ENCODE results near the gene FOXP4.
A peak's percentile ranks its signal among the peaks of the same experiment; 100 is the strongest.

Gene FOXP4

DNA sequence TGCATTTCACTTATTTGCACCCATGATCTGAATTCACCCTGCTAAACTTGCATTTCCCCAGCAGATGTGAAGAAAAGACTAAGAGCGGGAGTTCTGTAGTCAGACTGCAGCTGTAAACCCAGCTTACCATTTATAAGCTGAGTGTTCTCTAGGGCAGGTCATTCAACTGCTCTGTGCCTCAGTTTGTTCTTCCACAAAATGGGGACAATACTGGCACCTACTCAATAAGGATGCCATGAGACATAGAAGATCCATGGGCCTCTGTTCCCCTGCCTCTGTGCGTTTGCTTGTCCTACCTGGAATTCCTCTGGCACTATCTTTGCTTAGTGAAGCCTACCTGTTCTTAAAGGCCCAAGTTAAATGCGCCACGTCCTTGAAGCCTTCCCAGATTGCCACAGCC lies 79.8 kb downstream of the FOXP4 start:
- H3K27me3 ChIP-seq (replicated peaks; ENCODE audit: control insufficient read depth, insufficient read depth, low read length) = peaks cover 37% of the 10 kb centered on the region
- H3K9ac ChIP-seq (ENCODE audit: low read length) = no peak overlapping the region
- no peak for DNase-seq (ENCODE audit: low read depth)
- H3K36me3 ChIP-seq (ENCODE audit: control insufficient read depth, insufficient read depth, low read length, severe bottlenecking) = no peaks in the 10 kb centered on the region
- no peaks in the 10 kb centered on the region for H3K4me1 ChIP-seq (ENCODE audit: control insufficient read depth, insufficient read depth, low read length)
- no peak overlapping the region for H3K4me3 ChIP-seq (ENCODE audit: low read length)
- peaks cover 18% of the 10 kb centered on the region for H3K9me3 ChIP-seq (ENCODE audit: control insufficient read depth, low read length)

DNA sequence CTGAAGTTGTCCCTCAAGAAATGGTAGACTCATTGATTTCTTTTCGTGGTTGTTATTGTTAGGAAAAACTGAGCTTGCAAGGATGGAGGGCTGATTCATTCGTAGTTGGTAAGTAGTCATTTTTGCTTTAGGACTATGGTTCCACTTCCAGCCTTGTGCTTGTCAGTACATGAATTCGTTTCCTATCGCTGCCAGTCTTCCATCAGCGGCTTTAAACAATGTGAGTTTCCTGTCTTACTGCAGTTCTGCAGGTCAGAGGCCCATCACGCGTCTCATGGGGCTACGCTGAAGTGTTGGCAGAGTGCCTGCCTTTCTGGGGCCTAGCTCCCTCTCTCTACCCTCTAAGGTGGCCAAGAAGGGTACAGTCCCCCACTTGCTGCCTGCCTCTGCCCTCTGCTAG lies 80.7 kb downstream of the FOXP4 start:
- Histone ChIP-seq H3K4me3 (ENCODE audit: low read length) (no peak overlapping the region), H3K9me3 (ENCODE audit: control insufficient read depth, low read length) (peaks cover 9% of the 10 kb centered on the region), H3K9ac (ENCODE audit: low read length) (no peak overlapping the region), H3K4me1 (ENCODE audit: control insufficient read depth, insufficient read depth, low read length) (no peaks in the 10 kb centered on the region), H3K27me3 (replicated peaks; ENCODE audit: control insufficient read depth, insufficient read depth, low read length) (peaks cover 38% of the 10 kb centered on the region), H3K36me3 (ENCODE audit: control insufficient read depth, insufficient read depth, low read length, severe bottlenecking) (no peaks in the 10 kb centered on the region)
- DNase-seq (ENCODE audit: low read depth) = no peak

DNA sequence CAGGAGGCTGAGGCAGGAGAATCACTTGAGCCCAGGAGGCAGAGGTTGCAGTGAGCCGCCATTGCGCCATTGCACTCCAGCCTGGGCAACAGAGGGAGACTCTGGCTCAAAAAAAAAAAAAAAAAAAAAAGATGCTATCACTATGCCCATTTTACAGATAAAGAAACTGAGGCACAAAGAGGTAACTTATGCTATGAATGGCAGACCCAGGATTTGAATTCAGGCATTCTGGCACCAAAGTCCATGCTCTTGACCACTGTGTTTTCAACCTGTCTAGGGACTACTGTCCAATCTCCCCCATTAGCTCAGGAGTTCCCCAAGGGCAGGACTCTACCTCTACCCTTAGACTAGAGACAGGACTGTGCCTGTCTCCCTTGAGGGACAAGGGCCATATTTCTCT lies 82.9 kb downstream of the FOXP4 start:
- Histone ChIP-seq H3K4me3 (ENCODE audit: low read length) (no peak overlapping the region), H3K9ac (ENCODE audit: low read length) (no peak overlapping the region), H3K4me1 (ENCODE audit: control insufficient read depth, insufficient read depth, low read length) (no peaks in the 10 kb centered on the region), H3K9me3 (ENCODE audit: control insufficient read depth, low read length) (no peaks in the 10 kb centered on the region), H3K27me3 (replicated peaks; ENCODE audit: control insufficient read depth, insufficient read depth, low read length) (peaks cover 49% of the 10 kb centered on the region), H3K36me3 (ENCODE audit: control insufficient read depth, insufficient read depth, low read length, severe bottlenecking) (no peaks in the 10 kb centered on the region)
- DNase-seq (ENCODE audit: low read depth) = no peak

DNA sequence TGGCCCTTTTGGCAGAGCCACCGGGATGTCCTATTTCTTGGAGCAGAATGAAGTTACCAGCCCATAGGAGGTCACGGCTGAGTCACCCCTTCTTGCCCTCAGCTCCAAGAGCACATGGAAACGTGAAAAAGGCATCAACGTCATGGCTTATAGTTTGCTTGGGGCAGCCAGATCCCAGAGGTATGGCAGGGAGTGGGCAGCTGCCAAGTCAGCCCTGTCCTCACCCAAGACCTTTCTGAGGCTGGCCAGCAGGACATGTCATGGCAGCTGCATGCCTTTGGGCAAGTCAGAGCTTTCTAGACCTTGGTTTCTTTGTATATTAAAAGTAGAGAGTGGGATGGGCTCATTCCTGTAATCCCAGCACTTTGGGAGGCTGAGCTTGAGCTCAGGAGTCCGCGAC lies 83.9 kb downstream of the FOXP4 start:
- Histone ChIP-seq H3K9ac (ENCODE audit: low read length) (no peak overlapping the region), H3K36me3 (ENCODE audit: control insufficient read depth, insufficient read depth, low read length, severe bottlenecking) (no peaks in the 10 kb centered on the region), H3K9me3 (ENCODE audit: control insufficient read depth, low read length) (no peaks in the 10 kb centered on the region), H3K4me3 (ENCODE audit: low read length) (no peak overlapping the region), H3K4me1 (ENCODE audit: control insufficient read depth, insufficient read depth, low read length) (peaks cover 3% of the 10 kb centered on the region), H3K27me3 (replicated peaks; ENCODE audit: control insufficient read depth, insufficient read depth, low read length) (peaks cover 55% of the 10 kb centered on the region)
- DNase-seq (ENCODE audit: low read depth) = no peak

DNA sequence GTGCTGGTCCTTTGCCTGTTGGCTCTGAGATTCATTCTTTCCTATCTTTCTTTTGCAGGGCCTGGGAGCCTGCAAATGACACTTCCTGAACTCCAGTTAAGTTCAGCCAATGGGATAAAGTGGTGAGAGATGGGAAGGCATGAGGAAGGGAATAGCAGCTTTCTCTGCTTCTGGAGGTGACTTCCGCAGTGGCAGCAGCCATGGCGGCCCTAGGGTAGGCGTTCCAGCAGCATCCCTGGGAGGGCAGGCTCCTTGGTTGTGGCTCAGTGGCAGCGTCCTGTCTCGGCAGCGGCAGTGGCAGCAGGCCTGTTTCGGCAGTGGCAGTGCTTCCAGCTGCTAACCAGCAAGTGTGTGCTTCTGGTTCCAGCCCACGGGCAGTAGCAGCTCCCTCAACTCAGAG lies 84.8 kb downstream of the FOXP4 start:
- no peaks in the 10 kb centered on the region for H3K9me3 ChIP-seq (ENCODE audit: control insufficient read depth, low read length)
- no peak overlapping the region for H3K4me3 ChIP-seq (ENCODE audit: low read length)
- H3K27me3 ChIP-seq (replicated peaks; ENCODE audit: control insufficient read depth, insufficient read depth, low read length) = peaks cover 57% of the 10 kb centered on the region

DNA sequence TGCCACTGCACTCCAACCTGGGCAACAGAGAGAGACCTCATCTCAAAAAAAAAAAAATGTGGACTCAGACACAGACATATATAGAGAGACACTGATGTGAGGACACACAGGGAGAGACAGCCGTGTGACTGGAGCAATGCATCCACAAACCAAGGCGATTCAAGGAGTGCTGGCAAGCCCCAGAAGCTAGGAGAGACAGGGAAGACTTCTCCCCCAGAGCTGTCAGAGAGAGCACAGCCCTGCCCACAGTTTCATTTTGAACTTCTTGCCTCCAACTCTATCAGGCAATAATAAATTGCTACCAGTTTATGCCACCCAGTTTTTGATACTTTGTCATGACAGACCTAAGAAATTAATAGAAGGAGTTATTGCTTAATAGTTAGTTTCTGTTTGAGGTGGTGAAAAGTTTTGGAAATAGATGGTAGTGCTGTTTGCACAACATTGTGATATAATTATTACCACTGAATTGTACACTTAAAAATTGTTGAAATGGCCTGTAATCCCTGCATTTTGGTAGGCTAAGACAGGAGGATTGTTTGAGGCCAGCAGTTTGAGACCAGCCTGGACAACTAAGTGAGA lies 87.0 kb downstream of the FOXP4 start:
- Histone ChIP-seq H3K36me3 (ENCODE audit: control insufficient read depth, insufficient read depth, low read length, severe bottlenecking) (no peaks in the 10 kb centered on the region), H3K9me3 (ENCODE audit: control insufficient read depth, low read length) (no peaks in the 10 kb centered on the region), H3K4me3 (ENCODE audit: low read length) (no peak overlapping the region), H3K4me1 (ENCODE audit: control insufficient read depth, insufficient read depth, low read length) (peaks cover 3% of the 10 kb centered on the region), H3K27me3 (replicated peaks; ENCODE audit: control insufficient read depth, insufficient read depth, low read length) (peaks cover 64% of the 10 kb centered on the region), H3K9ac (ENCODE audit: low read length) (no peak overlapping the region)
- no peak for DNase-seq (ENCODE audit: low read depth)

More for the DNA sequence above, 84.8 kb downstream of the FOXP4 start:
- Histone ChIP-seq H3K9ac (ENCODE audit: low read length) (no peak overlapping the region), H3K4me1 (ENCODE audit: control insufficient read depth, insufficient read depth, low read length) (peaks cover 3% of the 10 kb centered on the region), H3K36me3 (ENCODE audit: control insufficient read depth, insufficient read depth, low read length, severe bottlenecking) (no peaks in the 10 kb centered on the region)
- no peak for DNase-seq (ENCODE audit: low read depth)

- H3K27me3 ChIP-seq (replicated peaks; ENCODE audit: control insufficient read depth, insufficient read depth, low read length) = peaks cover 63% of the 10 kb centered on the region
- H3K4me3 ChIP-seq (ENCODE audit: low read length) = no peak overlapping the region
Measured at GRCh38 chr6:41634657-41635056, 88.5 kb downstream of the FOXP4 start.

GRCh38 chr6:41635365-41635764 lies 89.2 kb downstream of the FOXP4 start:
- no peak for DNase-seq (ENCODE audit: low read depth)

More at GRCh38 chr6:41634657-41635056, 88.5 kb downstream of the FOXP4 start:
- Histone ChIP-seq H3K4me1 (ENCODE audit: control insufficient read depth, insufficient read depth, low read length) (peaks cover 8% of the 10 kb centered on the region), H3K9ac (ENCODE audit: low read length) (no peak overlapping the region), H3K36me3 (ENCODE audit: control insufficient read depth, insufficient read depth, low read length, severe bottlenecking) (no peaks in the 10 kb centered on the region), H3K9me3 (ENCODE audit: control insufficient read depth, low read length) (no peaks in the 10 kb centered on the region)
- DNase-seq (ENCODE audit: low read depth) = no peak

GRCh38 chr6:41636833-41637193 lies 90.6 kb downstream of the FOXP4 start:
- H3K4me3 ChIP-seq (ENCODE audit: low read length) = no peak overlapping the region
- DNase-seq (ENCODE audit: low read depth) = peak; percentile 27
- no peak overlapping the region for H3K9ac ChIP-seq (ENCODE audit: low read length)
- no peaks in the 10 kb centered on the region for H3K36me3 ChIP-seq (ENCODE audit: control insufficient read depth, insufficient read depth, low read length, severe bottlenecking)
- H3K9me3 ChIP-seq (ENCODE audit: control insufficient read depth, low read length) = no peaks in the 10 kb centered on the region
- peaks cover 8% of the 10 kb centered on the region for H3K4me1 ChIP-seq (ENCODE audit: control insufficient read depth, insufficient read depth, low read length)
- peaks cover 59% of the 10 kb centered on the region for H3K27me3 ChIP-seq (replicated peaks; ENCODE audit: control insufficient read depth, insufficient read depth, low read length)

More at GRCh38 chr6:41635365-41635764, 89.2 kb downstream of the FOXP4 start:
- H3K9ac ChIP-seq (ENCODE audit: low read length) = no peak overlapping the region
- peaks cover 62% of the 10 kb centered on the region for H3K27me3 ChIP-seq (replicated peaks; ENCODE audit: control insufficient read depth, insufficient read depth, low read length)
- H3K9me3 ChIP-seq (ENCODE audit: control insufficient read depth, low read length) = no peaks in the 10 kb centered on the region
- no peak overlapping the region for H3K4me3 ChIP-seq (ENCODE audit: low read length)
- peaks cover 8% of the 10 kb centered on the region for H3K4me1 ChIP-seq (ENCODE audit: control insufficient read depth, insufficient read depth, low read length)
- no peaks in the 10 kb centered on the region for H3K36me3 ChIP-seq (ENCODE audit: control insufficient read depth, insufficient read depth, low read length, severe bottlenecking)

DNA sequence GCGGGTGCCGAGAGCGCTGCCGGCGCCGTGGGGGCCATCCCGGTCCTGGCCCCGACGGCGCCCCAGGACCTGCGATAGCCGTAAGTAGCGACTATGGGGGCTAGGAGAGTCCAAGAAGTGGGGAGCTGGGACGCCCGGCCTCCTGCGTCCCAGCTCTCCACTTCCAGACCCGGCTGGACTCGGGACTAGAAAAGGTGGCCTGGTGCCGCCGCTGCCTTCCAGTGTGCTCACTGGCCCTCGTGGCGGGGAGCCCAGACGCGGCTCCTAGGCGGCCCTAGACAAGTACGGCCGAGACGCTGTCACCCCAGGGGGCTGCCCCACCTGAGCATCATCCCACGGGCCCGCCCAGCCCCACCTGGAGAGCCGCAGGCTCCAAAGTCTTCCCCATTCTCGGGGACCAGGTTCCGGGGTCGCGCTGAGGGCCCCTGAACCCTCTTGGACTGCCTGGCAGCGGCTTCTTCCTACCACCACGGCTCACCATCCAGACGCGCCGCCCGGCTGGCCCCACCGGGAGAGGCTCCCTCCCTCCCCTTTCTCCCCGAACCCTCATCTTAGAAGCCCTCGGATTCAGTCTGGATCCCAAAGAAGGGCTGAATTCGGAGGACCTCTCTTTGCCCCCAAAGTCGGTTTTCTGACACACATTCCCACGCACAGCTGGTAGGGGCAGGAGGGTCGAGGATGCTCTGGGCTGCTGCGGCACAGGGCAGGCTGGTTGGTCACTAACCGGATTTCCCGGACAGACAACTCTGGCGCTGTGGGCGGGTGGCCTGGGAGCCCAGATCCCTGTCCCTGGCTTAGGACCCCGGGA lies 91.2 kb downstream of the FOXP4 start:
- Histone ChIP-seq H3K9me3 (ENCODE audit: control insufficient read depth, low read length) (no peaks in the 10 kb centered on the region), H3K4me1 (ENCODE audit: control insufficient read depth, insufficient read depth, low read length) (peaks cover 8% of the 10 kb centered on the region), H3K27me3 (replicated peaks; ENCODE audit: control insufficient read depth, insufficient read depth, low read length) (peaks cover 61% of the 10 kb centered on the region), H3K9ac (ENCODE audit: low read length) (no peak overlapping the region), H3K36me3 (ENCODE audit: control insufficient read depth, insufficient read depth, low read length, severe bottlenecking) (no peaks in the 10 kb centered on the region), H3K4me3 (ENCODE audit: low read length) (no peak overlapping the region)
- DNase-seq (ENCODE audit: low read depth) = no peak

- DNase-seq (ENCODE audit: low read depth) = peak; percentile 21
- Histone ChIP-seq H3K36me3 (ENCODE audit: control insufficient read depth, insufficient read depth, low read length, severe bottlenecking) (no peaks in the 10 kb centered on the region), H3K4me3 (ENCODE audit: low read length) (no peak within 1 kb of the TSS), H3K9me3 (ENCODE audit: control insufficient read depth, low read length) (no peaks in the 10 kb centered on the region), H3K9ac (ENCODE audit: low read length) (no peak within 1 kb of the TSS), H3K27me3 (replicated peaks; ENCODE audit: control insufficient read depth, insufficient read depth, low read length) (peaks cover 62% of the 10 kb centered on the region), H3K4me1 (ENCODE audit: control insufficient read depth, insufficient read depth, low read length) (peaks cover 8% of the 10 kb centered on the region)
Measured at GRCh38 chr6:41638002-41638934, 92.1 kb downstream of the FOXP4 start, which contains the start of gene MDFI. TSS of gene MDFI (plus strand) at chr6:41638468. CDS start at chr6:41638750, 282 bp downstream.

All from adipocyte (in vitro differentiated cells).